ENCODE results near the gene DCDC2C. TPM values are rescaled to one million over a fixed set of nuclear protein-coding genes. Genes with fewer than 3 reads are reported as not detected.

DCDC2C gene
- total RNA-seq, 1 experiment from 2014 or later = not detected

DNA sequence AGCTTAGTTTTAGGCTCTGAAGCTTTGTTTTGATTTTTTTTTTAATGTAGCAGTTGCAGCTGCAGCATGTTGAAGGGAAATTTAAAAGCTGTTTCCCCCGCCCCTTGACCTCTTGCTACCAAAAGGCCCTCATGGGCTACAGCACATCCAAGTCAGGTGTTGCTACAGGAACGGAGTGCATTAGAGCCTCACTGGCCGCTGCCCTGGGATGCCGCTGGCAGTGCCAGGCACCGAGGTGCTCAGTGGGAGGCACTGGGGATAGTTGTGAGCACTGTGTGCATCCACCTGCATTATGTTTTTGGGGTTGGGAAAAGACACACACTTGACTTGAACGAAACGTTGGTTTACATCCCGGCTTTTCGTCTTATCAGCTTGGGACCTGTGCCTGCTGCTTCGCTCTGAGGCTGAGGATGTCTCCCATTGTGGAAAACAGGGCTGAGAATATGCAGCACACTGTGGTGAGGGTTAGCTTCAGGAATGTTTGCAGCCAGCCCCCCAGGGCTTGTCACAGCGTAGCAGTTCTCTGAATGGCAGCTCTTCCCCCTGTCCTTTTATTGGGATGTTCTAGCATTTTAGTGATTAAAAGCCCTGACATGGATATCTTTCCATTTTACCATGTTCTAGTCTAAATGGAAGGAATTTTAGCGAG lies 24.1 kb downstream of the DCDC2C start:
- TF ChIP-seq, protein P1, sequence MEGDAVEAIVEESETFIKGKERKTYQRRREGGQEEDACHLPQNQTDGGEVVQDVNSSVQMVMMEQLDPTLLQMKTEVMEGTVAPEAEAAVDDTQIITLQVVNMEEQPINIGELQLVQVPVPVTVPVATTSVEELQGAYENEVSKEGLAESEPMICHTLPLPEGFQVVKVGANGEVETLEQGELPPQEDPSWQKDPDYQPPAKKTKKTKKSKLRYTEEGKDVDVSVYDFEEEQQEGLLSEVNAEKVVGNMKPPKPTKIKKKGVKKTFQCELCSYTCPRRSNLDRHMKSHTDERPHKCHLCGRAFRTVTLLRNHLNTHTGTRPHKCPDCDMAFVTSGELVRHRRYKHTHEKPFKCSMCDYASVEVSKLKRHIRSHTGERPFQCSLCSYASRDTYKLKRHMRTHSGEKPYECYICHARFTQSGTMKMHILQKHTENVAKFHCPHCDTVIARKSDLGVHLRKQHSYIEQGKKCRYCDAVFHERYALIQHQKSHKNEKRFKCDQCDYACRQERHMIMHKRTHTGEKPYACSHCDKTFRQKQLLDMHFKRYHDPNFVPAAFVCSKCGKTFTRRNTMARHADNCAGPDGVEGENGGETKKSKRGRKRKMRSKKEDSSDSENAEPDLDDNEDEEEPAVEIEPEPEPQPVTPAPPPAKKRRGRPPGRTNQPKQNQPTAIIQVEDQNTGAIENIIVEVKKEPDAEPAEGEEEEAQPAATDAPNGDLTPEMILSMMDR (IDR thresholded peaks at IDR 0.05; ENCODE audit: insufficient read depth in 1 of 2, low read depth in 1 of 2, low read length in 1 of 2, severe bottlenecking in 1 of 2, unreplicated experiment in 1 of 2) = no peak
- Mint-ChIP-seq H3K4me1 (ENCODE audit: low read depth, unreplicated experiment) (no peaks in the 10 kb centered on the region), H3K9me3 (ENCODE audit: unreplicated experiment) (no peaks in the 10 kb centered on the region), H3K27me3 (ENCODE audit: insufficient read depth, unreplicated experiment) (peaks cover 42% of the 10 kb centered on the region), H3K27ac (ENCODE audit: unreplicated experiment) (no peak overlapping the region), H3K4me3 (ENCODE audit: unreplicated experiment) (no peak overlapping the region), H3K36me3 (ENCODE audit: insufficient read depth, unreplicated experiment) (no peaks in the 10 kb centered on the region)
- no peak overlapping the region for H3K4me3 ChIP-seq (ENCODE audit: low read depth, low read length)
- POLR2A ChIA-PET = no interaction called here
- DNase-seq = no peak
- no peaks in the 10 kb centered on the region for H3K9me3 ChIP-seq
- CTCF ChIA-PET = interaction anchor here (0.6 to 3.3 kb wide), 9 partner anchors 11 to 529 kb away, joined by 3 to 27 read pairs (median 5); no protein-coding TSS in a partner anchor
- no peaks in the 10 kb centered on the region for H3K36me3 ChIP-seq (ENCODE audit: control insufficient read depth, insufficient read depth, low read length)
- 0 out of 2 replicates have a peak, but pooled peaks cover 2% of the 10 kb centered on the region for H3K27me3 ChIP-seq (replicated peaks; ENCODE audit: control insufficient read depth, insufficient read depth, low read length)
- intact Hi-C loops (cut with micrococcal nuclease; ENCODE audit: unreplicated experiment) = loop anchor here (1.0 to 10.0 kb wide), 5 partner anchors 54 to 325 kb away; no protein-coding TSS in a partner anchor
- BruUV-seq (replicated peaks) = no TSS peak
- H3K4me1 ChIP-seq = no peaks in the 10 kb centered on the region

DNA sequence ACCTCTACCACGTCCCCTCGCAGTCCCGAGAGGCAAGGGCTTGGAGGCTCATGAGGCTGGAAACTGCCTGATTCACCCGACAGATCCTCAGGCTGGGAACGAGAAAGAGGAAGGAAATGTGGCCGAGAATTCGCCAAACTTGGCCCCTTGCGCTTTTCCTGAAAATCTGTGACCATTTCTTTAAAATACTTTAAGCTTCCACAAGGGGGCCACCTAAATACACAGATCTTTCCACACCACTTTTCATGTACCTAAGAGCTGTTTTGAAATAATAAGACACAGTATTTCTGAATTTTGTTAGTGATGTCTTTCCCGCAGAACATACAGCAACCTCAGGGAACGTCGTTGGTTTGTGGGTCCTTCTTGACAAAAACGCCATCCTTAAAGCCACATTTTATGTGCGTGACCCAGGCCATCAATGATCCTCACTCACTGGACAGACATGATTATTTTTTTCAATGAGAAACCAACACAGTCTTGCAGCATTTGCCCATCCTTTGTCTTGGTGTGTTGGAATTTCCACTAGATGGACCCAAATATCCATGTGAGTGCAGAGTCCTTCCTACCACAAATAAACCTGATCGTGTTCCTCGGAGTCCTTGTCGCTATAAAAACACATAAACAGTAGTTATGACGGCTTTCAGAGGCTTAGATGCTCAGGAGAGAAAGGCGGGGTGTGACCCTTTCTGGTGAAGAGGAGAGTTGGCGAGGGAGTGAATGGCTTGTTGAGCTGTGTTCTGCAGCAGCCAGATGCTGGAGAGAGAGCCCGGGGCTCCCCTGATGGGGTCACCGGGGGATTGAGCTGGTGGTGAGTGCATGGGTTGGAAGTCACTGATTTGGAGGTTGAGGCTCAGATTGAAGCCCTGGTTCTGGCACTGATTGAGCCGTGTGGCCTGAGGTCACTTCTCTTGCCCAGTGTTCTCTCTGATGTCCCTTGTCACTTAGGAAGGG lies 25.0 kb downstream of the DCDC2C start:
- Mint-ChIP-seq H3K4me3 (ENCODE audit: unreplicated experiment) (no peak overlapping the region), H3K27me3 (ENCODE audit: insufficient read depth, unreplicated experiment) (peaks cover 38% of the 10 kb centered on the region), H3K9me3 (ENCODE audit: unreplicated experiment) (no peaks in the 10 kb centered on the region), H3K36me3 (ENCODE audit: insufficient read depth, unreplicated experiment) (no peaks in the 10 kb centered on the region), H3K27ac (ENCODE audit: unreplicated experiment) (no peak overlapping the region), H3K4me1 (ENCODE audit: low read depth, unreplicated experiment) (no peaks in the 10 kb centered on the region)
- intact Hi-C loops (cut with micrococcal nuclease; ENCODE audit: unreplicated experiment) = loop anchor here (1.0 to 10.0 kb wide), 5 partner anchors 53 to 324 kb away; no protein-coding TSS in a partner anchor
- no peak overlapping the region for H3K4me3 ChIP-seq (ENCODE audit: low read depth, low read length)
- peak in 1 of 2 experiments; percentile 46 for DNase-seq
- 0 out of 2 replicates have a peak, but pooled peaks cover 2% of the 10 kb centered on the region for H3K27me3 ChIP-seq (replicated peaks; ENCODE audit: control insufficient read depth, insufficient read depth, low read length)
- TF ChIP-seq, protein P1 (IDR thresholded peaks at IDR 0.05; ENCODE audit: insufficient read depth in 1 of 2, low read depth in 1 of 2, low read length in 1 of 2, severe bottlenecking in 1 of 2, unreplicated experiment in 1 of 2) = peak; percentile 56 to 66
- no TSS peak for BruUV-seq (replicated peaks)
- no peaks in the 10 kb centered on the region for H3K36me3 ChIP-seq (ENCODE audit: control insufficient read depth, insufficient read depth, low read length)
- ChIA-PET CTCF (interaction anchor here (0.6 to 3.3 kb wide), 13 partner anchors 10 to 99 kb away, joined by 3 to 27 read pairs (median 4); no protein-coding TSS in a partner anchor), POLR2A (no interaction called here)
- no peaks in the 10 kb centered on the region for H3K9me3 ChIP-seq
- no peaks in the 10 kb centered on the region for H3K4me1 ChIP-seq

DNA sequence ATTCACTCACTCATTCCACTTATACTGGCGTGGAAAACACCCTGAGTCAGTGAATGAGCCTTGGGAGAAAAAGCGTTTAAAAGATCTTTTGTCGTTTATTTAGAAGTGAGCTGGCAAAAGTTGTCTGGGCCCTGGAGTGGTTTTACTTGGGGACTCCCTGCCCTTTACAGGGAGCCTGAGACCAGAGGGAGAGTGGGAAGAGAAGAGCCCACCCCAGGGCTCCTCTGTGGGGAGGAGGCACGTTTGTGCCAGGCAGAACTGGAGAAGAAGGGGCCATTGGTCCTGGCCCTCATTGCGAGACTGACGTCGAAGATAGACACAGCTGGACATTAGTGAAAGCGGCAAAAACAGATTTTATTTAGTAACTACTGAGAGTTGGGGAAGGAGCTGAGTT lies 25.7 kb downstream of the DCDC2C start:
- H3K4me1 ChIP-seq = no peaks in the 10 kb centered on the region
- no peak overlapping the region for H3K4me3 Mint-ChIP-seq (ENCODE audit: unreplicated experiment)
- no peaks in the 10 kb centered on the region for H3K9me3 Mint-ChIP-seq (ENCODE audit: unreplicated experiment)
- no peak overlapping the region for H3K27ac Mint-ChIP-seq (ENCODE audit: unreplicated experiment)
- CTCF ChIA-PET = interaction anchor here (0.6 to 3.3 kb wide), 4 partner anchors 16 to 76 kb away, joined by 3 to 27 read pairs (median 4); no protein-coding TSS in a partner anchor
- DNase-seq = no peak
- no peaks in the 10 kb centered on the region for H3K9me3 ChIP-seq
- peaks cover 37% of the 10 kb centered on the region for H3K27me3 Mint-ChIP-seq (ENCODE audit: insufficient read depth, unreplicated experiment)
- TF ChIP-seq, protein P1 (IDR thresholded peaks at IDR 0.05; ENCODE audit: insufficient read depth in 1 of 2, low read depth in 1 of 2, low read length in 1 of 2, severe bottlenecking in 1 of 2, unreplicated experiment in 1 of 2) = no peak
- H3K27me3 ChIP-seq (replicated peaks; ENCODE audit: control insufficient read depth, insufficient read depth, low read length) = 0 out of 2 replicates have a peak, but pooled peaks cover 2% of the 10 kb centered on the region
- BruUV-seq (replicated peaks) = no TSS peak
- POLR2A ChIA-PET = no interaction called here
- intact Hi-C loops (cut with micrococcal nuclease; ENCODE audit: unreplicated experiment) = loop anchor here (5.0 to 10.0 kb wide), 2 partner anchors 226 to 323 kb away; no protein-coding TSS in a partner anchor
- no peaks in the 10 kb centered on the region for H3K4me1 Mint-ChIP-seq (ENCODE audit: low read depth, unreplicated experiment)
- H3K36me3 Mint-ChIP-seq (ENCODE audit: insufficient read depth, unreplicated experiment) = no peaks in the 10 kb centered on the region
- H3K4me3 ChIP-seq (ENCODE audit: low read depth, low read length) = no peak overlapping the region
- H3K36me3 ChIP-seq (ENCODE audit: control insufficient read depth, insufficient read depth, low read length) = no peaks in the 10 kb centered on the region
